ENCODE measurements around the gene PLK5.
"Not testable (repeated sequence)": the region's sequence is repeated elsewhere in the genome, so short reads cannot be mapped to it uniquely, and the experiment has no call there.

Gene PLK5

DNA sequence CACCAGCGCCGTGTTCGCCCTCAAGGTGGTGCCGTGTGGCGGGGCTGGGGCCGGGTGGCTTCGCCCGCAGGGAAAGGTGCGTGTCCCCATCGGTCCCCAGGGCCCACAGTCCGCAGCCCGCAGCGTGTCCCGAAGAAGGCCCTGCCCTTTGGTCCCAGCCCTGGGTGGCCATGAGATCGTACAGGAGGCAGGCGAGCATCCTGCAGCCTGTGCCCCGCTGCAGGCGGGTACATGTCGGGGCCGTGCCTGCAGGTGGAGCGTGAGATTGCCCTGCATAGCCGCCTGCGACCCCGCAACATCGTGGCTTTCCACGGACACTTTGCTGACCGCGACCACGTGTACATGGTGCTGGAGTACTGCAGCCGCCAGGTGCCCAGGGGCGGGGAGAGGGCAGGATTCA, 1.5 kb downstream of the PLK5 start:
- DNase-seq (ENCODE audit: low read depth in 2 of 2): no peak

DNA sequence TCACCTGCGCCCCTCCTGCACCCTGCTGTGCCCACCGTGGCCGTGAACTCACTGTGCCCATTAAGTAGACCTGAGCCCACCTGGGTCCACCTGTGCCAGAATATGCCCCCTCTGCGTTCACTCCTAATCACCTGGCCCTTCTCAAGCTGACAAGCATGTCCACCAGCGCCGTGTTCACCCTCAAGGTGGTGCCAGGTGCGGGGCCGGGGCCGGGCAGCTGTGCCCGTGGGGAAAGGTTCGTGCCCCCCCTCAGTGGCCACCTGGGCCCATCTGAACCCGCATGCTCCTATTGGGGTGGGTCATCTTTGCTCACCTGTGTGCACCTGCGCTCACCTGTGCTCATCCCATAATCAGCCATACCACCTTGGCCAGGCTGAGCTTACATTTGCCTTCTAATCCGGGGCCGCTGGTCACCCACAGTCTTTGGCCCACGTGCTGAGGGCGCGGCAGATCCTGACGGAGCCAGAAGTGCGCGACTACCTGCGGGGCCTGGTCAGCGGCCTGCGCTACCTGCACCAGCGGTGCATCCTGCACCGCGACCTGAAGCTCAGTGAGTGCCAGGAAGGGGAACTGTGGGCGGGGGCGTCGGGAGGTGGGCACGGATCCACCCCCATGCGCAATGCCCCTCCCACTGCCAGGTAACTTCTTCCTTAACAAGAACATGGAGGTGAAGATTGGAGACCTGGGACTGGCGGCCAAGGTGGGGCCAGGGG, 2.3 kb downstream of the PLK5 start:
- DNase-seq (ENCODE audit: low read depth in 2 of 2): no peak

DNA sequence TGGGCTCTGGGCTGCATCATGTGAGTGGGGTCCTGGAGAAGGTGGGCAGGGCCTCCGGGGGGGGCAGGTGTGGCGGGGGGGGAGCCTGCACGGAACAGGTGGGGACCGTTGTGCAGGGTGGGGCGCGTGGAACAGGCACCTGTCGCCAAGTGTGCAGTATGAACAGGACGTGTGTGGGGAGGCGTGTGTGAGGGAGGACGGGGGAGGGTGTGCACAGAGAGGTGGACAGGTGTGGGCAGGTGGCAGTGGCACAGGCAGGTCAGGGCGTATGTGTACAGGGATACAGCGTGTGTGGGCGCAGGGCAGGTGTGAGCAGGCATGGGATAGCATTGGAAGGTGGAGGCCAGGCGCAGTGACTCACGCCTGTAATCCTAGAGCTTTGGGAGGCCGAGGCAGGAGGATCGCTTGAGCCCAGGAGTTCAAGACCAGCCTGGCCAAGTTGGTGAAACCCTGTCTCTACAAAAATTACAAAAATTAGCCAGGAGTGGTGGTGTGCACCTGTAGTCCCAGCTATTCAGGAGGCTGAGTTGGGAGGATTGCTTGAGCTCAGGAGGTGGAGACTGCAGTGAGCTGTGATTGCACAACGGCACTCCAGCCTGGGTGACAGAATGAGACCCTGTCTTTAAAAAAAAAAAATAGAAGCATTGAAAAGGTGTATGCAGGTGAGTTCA, 3.2 kb downstream of the PLK5 start:
- DNase-seq (ENCODE audit: low read depth in 2 of 2): no peak

DNA sequence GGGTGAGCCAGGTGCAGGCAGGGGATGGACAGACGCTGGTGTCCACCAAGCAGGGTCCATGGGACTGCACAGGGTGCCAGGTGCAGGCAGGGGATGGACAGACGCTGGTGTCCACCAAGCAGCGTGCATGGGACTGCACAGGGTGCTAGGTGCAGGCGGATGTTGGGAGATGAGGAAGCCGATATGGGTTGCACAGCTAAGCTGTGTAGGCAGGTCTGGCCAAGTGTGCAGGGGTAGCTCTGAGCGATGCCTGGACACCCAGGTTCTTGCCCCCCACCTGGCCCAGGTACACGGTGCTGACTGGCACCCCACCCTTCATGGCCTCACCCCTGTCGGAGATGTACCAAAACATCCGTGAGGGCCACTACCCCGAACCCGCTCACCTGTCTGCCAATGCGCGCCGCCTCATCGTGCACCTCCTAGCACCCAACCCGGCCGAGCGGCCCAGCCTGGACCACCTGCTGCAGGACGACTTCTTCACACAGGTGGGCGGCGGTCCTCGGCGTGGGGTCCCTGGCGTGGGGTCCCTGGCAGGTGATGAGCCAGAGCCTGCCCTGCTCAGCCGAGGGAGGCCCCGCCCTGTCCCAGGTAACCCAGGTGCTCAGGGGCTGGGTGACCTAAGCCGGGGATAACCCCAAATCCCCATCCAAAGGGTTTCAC, 3.9 kb downstream of the PLK5 start:
- DNase-seq (ENCODE audit: low read depth in 2 of 2): no peak

DNA sequence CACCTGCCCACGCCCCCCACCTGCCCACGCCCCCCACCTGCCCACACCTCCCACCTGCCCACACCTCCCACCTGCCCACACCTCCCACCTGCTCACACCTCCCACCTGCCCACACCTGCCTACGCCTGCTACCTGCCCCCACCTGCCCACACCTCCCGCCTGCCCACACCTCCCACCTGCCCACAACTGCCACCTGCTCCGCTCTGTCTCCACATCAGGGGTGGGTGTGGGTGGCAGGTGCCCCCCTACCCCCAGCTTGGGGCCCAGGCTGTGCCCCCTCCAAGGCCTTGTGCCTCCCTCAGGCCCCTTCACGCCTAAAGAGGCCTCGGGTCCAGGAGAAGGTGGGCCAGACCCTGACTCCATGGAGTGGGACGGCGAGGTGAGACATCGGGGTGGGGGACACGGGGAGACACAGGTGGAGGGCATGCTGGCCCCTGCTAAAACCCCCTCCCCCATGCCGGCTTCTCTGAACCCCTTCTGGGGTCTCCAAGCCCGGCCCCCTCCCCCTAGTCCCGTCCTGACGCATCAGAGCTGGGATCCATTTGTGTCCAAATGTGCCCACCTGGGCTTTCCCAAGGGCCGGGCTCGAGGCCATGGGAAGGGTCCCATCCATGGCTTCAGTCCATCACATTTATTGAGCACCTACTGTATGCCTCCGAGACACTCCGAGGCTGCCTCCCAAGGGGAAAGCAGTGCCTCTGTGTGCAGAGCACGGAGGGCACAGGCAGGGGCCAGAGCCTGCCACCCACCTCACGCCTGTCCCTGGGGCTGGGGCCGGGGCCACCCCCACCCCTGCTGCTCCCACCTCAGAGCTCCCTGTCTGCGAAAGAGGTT, 4.9 kb downstream of the PLK5 start:
- no peak for DNase-seq (ENCODE audit: low read depth in 2 of 2)

DNA sequence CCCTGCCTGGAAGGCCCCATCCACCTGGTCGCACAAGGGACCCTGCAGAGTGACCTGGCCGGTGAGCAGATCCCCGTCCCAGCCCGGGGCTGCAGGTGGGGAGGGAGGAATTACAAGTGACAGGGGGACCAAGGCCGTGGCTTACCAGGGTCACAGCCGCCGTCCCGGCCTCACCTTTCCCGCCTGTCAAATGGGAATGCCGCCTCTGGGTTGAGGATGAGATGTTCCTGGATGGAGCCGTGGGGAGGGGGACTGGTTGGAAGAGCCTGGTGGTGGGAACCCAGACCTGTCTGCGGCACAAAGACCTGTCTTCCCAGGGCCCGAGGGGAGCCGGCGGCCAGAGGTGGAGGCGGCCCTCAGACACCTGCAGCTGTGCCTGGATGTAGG, 5.5 kb downstream of the PLK5 start:
- no peak for DNase-seq (ENCODE audit: low read depth in 2 of 2)

DNA sequence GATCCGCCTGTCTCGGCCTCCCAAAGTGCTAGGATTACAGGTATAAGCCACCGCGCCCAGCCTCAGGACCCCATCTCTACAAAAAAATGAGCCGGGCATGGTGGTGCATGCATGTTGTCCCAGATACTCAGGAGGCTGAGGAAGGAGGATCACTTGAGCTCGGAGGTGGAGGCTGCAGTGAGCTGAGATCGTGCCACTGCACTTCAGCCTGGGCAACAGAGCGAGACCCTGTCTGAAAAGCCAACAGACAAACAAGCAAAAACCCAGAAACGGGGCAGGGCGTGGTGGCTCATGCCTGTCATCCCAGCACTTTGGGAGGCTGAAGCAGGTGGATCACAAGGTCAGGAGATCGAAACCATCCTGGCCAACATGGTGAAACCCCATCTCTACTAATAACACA, 7.0 kb downstream of the PLK5 start:
- DNase-seq (ENCODE audit: low read depth in 2 of 2): not testable (repeated sequence)

DNA sequence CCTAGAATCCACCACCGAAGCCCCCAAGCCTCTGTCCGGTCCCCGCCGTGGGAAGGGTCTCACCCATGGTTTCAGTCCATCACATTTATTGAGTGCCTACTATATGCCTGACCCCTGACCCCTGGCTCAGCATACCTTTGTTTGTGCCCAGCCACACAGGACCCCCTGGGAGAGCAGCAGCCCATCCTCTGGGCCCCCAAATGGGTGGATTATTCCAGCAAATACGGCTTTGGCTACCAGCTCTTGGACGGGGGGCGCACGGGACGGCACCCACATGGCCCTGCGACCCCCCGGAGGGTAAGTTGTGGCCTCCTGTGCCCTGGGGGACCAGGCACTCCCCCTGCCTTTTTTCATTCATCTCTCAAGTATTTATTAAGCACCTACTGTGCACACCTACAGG, 7.7 kb downstream of the PLK5 start:
- DNase-seq (ENCODE audit: low read depth in 2 of 2): no peak

DNA sequence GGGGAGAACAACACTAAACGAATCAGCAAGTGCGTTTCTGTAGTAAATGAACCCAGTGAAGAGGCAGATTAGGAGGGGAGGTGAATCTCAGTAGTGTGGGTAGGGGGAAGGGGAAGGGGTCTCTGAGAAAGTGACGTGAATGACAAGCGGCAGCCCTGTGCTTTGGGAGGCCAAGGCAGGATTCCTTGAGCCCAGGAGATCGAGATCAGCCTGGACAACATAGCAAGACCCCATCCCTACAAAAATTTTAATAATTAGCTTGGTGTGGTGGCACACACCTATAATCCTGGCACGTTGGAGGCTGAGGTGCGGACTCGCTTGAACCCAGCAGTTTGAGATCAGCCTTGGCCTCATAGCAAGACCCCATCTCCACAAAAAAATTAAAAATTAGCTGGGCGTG, 8.1 kb downstream of the PLK5 start:
- no peak for DNase-seq (ENCODE audit: low read depth in 2 of 2)

DNA sequence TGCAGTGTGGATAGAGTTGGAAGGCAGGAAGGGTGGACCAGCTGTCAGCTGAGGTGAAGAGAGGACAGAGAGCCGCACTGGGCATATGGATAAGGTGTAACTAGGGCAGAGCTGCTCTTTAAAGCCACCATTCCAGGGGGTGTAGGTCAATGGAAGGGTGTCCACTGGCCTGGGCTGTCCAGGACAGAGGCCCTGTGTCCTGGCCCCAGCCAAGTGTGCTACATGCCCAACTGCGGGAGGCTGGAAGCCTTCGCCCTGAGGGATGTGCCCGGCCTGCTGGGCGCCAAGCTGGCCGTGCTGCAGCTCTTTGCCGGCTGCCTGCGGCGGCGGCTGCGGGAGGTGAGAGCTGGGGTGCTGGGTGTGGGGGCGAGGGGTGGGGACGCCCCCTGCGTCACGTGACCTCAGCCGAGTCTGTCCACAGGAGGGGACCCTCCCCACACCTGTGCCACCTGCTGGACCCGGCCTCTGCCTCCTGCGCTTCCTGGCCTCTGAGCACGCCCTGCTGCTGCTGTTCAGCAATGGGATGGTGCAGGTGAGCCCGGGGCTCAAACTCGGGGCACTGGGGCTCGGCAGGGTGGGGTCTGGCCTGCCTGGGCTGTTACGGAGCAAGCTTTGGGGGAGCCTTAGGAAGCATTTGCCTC, 9.8 kb downstream of the PLK5 start:
- no peak for DNase-seq (ENCODE audit: low read depth in 2 of 2)

DNA sequence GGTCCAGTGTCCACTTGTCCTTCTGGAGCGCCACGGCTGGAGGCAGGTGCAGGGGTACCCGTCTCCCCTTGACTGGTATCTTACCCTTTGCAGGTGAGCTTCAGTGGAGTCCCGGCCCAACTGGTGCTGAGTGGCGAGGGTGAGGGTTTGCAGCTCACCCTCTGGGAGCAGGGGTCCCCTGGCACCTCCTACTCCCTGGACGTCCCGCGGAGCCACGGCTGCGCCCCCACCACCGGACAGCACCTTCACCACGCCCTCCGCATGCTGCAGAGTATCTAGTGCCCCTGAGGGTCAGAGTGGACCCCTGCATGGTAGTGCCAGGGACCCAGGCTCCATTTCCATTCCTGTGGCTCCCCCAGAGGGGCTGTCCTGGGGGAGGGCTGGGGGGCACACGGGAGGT, 11.1 kb downstream of the PLK5 start:
- DNase-seq (ENCODE audit: low read depth in 2 of 2): no peak

DNA sequence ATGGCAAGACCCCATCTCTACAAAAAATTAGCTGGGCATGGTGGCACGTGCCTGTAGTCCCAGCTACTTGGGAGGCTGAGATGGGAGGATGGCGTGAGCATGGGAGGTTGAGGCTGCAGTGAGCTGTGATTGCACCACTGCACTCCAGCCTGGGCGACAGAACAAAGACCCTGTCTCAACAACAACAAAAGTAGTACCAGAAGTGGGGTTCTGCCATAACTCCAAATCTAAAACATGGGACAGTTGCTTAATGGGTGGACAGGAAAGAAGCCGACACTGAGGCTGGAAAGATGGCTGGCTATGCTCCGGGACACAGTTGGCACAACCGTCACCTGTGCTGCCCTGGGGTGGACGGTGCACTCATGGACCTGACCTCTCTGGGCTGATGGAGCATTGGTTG, 11.8 kb downstream of the PLK5 start:
- DNase-seq (ENCODE audit: low read depth in 2 of 2): not testable (repeated sequence)

DNA sequence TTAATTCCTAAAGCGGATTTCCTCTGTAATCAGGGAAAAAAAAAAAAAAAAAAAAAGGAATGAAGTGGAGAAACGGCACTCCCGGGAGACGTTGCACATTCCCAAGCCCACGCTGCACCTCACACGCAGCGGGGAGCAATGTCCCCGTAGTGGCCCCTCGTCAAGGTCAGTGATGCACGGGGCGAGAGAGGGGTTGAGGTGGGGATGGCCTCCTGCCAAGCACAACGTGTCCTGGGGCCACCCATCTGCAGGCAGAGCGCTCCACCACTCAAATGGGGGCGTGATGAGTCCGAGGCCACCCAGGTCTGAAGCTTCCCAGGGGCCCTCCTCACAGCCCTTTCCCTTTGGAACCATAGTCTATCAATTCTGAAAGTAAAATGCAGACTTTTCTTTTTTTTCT, 15.1 kb downstream of the PLK5 start:
- DNase-seq (ENCODE audit: low read depth in 2 of 2): no peak

DNA sequence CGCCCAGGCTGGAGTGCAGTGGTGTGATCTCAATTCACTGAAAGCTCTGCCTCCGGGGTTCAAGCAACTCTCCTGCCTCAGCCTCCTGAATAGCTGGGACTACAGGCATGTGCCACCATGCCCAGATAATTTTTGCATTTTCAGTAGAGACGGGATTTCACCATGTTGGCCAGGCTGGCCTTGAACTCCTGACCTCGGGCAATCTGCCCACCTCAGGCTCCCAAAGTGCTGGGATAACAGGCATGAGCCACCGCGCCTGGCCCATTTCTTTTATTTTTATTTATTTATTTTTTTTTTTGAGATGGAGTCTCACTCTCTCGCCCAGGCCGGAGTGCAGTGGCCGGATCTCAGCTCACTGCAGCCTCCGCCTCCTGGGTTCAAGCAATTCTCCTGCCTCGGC, 15.9 kb downstream of the PLK5 start:
- not testable (repeated sequence) for DNase-seq (ENCODE audit: low read depth in 2 of 2)

DNA sequence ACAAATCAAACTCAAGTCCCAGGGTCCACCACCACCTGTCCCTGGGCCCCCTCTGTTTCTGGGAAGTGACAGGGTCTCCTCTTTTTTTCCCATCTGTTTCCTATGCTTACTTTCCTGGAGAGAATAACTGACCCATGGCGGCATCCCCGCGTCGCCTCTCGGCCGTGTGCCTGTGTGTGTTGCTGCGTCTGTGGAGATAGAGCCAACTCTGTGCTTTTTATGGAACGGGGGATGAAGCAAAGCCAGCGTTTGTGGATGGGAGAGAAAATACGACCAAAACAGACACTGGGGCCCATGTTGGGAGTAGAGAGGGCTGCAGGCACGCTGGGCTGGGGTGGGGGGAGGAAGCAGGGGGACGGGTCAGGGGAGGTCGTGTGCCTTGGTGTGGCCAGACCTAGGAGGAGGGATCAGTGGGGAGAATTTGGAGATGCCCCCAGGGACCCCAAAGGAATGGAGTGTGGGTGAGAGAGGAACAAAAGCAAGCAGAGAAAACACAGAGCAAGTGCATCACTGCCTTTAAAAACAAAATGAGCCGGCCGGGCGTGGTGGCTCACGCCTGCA, 16.6 kb downstream of the PLK5 start:
- DNase-seq (ENCODE audit: low read depth in 2 of 2): no peak

DNA sequence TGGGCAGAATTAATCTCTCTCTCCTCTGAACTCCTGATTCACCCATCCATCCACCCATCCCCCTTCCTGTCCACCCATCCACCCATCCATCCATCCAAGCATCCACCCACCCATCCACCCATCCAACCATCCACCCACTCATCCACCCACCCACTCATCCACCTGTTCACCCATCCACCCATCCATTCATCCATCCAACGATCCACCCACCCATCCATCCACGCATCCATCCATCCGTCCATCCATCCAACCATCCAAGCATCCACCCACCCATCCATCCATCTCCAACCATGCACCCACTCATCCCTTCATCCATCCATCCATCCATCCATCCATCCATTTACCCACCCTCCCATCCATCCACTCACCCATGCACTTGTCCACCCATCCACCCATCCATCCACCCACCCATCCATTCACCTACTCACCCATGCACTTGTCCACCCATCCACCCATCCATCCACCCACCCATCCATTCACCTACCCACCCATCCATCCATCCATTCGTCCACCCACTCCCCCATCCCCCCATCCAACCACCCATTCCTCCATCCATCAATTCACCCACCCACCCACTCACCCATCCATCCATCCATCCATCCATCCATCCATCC, 25.6 kb downstream of the PLK5 start:
- DNase-seq (ENCODE audit: low read depth in 2 of 2): no peak

DNA sequence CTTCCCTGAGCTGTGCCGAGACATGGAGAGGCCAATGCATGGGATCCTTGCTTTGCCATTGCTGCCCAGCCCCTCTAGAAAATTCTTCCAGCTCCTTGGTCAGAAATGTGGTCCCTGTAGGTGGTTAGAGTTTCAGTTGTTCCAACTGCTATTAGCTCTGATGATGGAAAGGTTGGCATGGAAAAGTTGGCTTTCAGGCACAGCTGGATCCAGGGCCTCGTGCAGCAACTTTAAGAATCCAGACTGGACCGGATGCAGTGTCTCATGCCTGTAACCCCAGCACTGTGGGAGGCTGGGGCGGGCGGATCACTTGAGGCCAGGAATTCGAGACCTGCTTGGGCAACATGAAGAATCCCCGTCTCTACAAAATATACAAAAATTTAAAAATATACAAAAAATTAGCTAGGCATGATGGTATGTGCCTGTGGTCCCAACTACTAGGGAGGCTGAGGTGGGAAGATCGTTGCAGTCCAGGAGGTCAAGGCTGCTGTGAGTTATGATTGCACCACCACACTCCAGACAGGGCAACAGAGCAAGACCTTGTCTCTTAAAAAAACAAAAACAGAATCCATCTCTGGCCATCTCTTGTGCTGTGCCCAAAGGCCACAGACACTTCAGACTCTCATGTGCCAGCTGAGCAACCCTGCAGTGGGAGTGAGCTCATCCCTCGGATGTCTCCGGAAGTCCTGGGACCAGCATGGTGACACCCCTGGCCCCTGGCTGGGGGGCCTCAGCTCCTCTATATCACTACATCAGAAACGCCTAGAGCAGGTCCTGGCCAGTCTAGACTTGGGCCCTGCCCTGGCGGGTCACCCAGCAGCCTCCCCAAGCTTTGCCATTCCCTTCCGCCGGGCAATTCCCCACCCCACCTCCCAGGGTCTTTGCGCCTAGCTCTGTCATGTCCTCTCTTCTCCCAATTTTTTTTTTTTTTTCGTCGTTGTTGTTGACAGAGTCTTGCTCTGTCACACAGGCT, 27.5 kb downstream of the PLK5 start:
- DNase-seq (ENCODE audit: low read depth in 2 of 2): no peak

DNA sequence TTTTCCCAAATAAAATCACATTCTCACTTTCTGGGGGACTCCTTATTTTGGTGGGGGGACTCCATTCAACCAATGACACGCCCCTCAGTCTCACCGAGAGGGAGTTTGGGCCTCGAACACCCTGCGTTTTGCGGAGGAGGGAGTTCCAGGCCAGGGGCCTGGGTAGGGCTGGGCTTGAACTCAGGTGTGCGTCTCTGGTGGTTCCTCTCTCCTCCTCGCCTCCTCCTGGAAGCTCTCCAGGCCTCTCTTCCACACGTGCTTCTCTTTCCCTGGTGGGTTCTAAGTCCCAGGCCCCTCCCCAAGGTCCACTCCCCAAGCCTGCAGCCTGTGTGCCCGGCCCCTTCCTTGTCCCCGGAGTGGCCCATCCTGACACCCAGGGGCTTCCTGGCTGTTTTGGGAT, 29.5 kb downstream of the PLK5 start:
- no peak for DNase-seq (ENCODE audit: low read depth in 2 of 2)

DNA sequence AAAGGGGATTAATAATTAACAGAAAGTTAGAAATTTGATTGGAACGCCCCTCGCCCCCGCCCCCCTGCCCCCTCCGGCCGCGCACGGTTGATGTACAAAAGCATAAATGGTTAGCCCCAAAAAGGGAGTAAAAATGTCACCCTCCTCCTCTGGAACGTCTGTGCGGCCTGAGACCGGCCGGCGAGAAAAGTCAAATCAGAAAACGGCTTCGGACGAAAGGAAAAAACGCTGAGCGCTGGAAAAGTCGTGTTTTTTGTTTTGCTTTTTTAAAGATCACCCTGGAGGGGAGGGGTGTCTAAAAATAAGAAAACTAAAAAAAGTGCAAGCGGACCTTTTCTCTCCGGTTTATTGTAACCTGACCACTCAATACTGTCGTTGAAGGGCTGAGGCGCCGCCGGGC, 31.1 kb downstream of the PLK5 start:
- DNase-seq (ENCODE audit: low read depth in 2 of 2): no peak

Data from fibroblast of skin of left quadriceps (primary cell).